ENCODE data around the gene OR4E1. TPM values are rescaled to one million over a fixed set of nuclear protein-coding genes. Genes with fewer than 3 reads are reported as not detected.

OR4E1 gene, protein sequence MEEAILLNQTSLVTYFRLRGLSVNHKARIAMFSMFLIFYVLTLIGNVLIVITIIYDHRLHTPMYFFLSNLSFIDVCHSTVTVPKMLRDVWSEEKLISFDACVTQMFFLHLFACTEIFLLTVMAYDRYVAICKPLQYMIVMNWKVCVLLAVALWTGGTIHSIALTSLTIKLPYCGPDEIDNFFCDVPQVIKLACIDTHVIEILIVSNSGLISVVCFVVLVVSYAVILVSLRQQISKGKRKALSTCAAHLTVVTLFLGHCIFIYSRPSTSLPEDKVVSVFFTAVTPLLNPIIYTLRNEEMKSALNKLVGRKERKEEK
- not detected for total RNA-seq

DNA sequence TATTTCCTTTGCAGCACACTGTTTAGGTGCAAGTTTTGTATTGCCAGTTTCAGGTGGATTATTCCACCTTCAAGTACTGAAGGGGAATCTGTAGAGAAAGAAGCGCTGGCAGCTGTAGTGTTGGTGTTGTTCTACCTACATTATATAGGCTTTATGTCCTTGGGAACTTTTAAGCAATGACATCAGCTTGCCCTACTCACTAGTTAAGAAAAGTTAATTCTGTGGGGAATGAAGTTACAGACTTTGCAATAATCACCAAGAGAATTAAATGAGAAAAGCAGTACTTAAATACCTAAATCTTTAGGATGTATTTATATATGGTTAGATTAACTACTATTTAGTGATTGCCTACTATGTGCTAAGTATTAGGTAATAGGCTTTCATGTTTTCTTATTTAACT lies at the start of gene OR4E1:
TSS of gene OR4E1 (minus strand) at position 101 of the 400 bp plus-strand sequence. CDS start 2,883 bp downstream, outside the sequence.

DNA sequence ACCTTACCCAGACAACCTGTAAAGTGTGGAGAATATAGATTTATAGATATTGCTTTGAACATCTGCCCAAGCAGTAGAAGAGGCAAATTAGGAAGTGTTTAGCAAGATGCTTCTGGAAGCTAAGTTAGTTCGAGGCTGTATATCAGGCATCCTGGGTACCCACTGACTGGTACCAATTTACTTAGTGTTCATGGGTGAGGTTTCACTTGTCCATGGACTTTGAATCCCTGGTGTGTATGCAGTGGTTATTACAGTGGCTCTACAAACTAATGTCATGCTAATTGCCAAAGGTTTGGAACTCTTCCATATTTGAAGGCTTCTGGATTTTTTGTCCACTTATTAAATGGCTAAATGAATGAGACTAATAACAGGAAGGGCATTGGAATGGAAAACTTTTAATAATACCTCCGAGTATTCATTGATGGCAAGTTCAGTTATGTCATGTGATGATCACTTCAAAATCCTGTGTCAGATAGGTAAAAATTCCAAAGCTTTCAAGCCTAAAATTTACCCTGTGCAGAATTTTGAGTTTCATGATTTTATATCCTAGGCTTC lies 20.2 kb downstream of the OR4E1 start, which contains the start of gene OR4E2:
TSS of gene OR4E2 (plus strand) at position 505 of the 555 bp plus-strand sequence. CDS start 11,248 bp downstream, outside the sequence.

DNA sequence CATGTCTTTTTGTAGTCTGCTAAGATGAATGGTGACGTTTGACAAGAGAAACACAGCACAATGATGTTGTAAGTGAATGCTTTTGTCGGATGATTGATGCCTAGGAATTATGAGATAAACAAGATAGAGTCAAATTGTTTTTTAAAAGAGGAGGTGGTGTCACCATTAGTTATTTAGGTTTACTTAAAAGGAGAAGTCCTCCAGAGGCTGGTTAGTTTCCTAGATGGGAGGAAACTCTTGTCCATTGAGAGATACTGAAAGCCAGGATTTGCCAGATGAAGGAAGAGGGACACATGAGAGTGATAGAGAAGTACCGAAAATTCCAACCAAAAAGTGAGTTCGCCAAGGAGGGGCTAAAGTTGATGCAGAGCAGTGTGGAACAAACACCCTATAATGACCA lies 38.8 kb downstream of the OR4E1 start, which contains the start of gene OR10G2:
TSS of gene OR10G2 (minus strand) at position 101 of the 400 bp plus-strand sequence. CDS start at position 3, 98 bp downstream.

Small RNAs within 50 kb of the gene (small RNA-seq; reads per million reads assigned to genes)
- not detected for gene AC243972.3

Other genes starting within 250 kb of the OR4E1 start
- gene CHD8, start 217.7 kb downstream of the OR4E1 start, total RNA-seq, result 81.7 TPM
- gene RAB2B, start 196.9 kb downstream of the OR4E1 start, total RNA-seq, result 43.8 TPM
- gene TOX4, start 196.6 kb downstream of the OR4E1 start, total RNA-seq, result 38.1 TPM
- 71.3 TPM for gene METTL3, start 162.5 kb downstream of the OR4E1 start, total RNA-seq
- 30.4 TPM for gene SALL2, start 147.5 kb downstream of the OR4E1 start, total RNA-seq
- gene OR10G3, start 93.7 kb downstream of the OR4E1 start, total RNA-seq, result not detected
- gene OR10G2, start 38.9 kb downstream of the OR4E1 start, total RNA-seq, result not detected
- not detected for gene OR4E2, start 20.0 kb downstream of the OR4E1 start, total RNA-seq